Smooth muscle cell (in vitro differentiated cells): ENCODE results near the gene BAZ1A. TPM values are rescaled to one million over a fixed set of nuclear protein-coding genes. Genes with fewer than 3 reads are reported as not detected.

ENCODE experiments used
- DNase-seq: peaks from one replicate; lab custom pipeline; 2025; ENCODE audit not compliant: unreplicated experiment; lab: John Stamatoyannopoulos, UW
- H2AFZ ChIP-seq: fragments of 200-600 bp; sonication (generic); 2 replicates; pipeline ENCODE4 v1.6.0; 2016; ENCODE audit warnings: antibody characterized with exemption, low read depth, mild to moderate bottlenecking
- H3F3A ChIP-seq: fragments of 200-600 bp; sonication (generic); 2 replicates; pipeline ENCODE4 v1.6.0; 2017; ENCODE audit warnings: antibody characterized with exemption, low read depth
- H3K27ac ChIP-seq: fragments of 200-600 bp; sonication (generic); 2 replicates; pipeline ENCODE4 v1.5.1; 2016; ENCODE audit warnings: low read depth, mild to moderate bottlenecking
- H3K27me3 ChIP-seq: fragments of 200-600 bp; sonication (generic); 2 replicates; pipeline ENCODE4 v1.6.1; 2016; ENCODE audit warnings: low read depth, mild to moderate bottlenecking
- H3K36me3 ChIP-seq: fragments of 200-600 bp; sonication (generic); 2 replicates; pipeline ENCODE4 v1.5.1; 2016; ENCODE audit warnings: low read depth
- H3K4me1 ChIP-seq: fragments of 200-600 bp; sonication (generic); 2 replicates; pipeline ENCODE4 v1.5.1; 2016; ENCODE audit warnings: low read depth
- H3K4me2 ChIP-seq: fragments of 200-600 bp; sonication (generic); 2 replicates; pipeline ENCODE4 v1.6.0; 2016; ENCODE audit warnings: mild to moderate bottlenecking
- H3K4me3 ChIP-seq: fragments of 200-600 bp; sonication (generic); 2 replicates; pipeline ENCODE4 v1.5.1; 2016; ENCODE audit warnings: mild to moderate bottlenecking
- H3K79me2 ChIP-seq: fragments of 200-600 bp; sonication (generic); 2 replicates; pipeline ENCODE4 v1.6.0; 2016; ENCODE audit warnings: low read depth, mild to moderate bottlenecking
- H3K9ac ChIP-seq: fragments of 200-600 bp; sonication (generic); 2 replicates; pipeline ENCODE4 v1.6.0; 2016; ENCODE audit warnings: low read depth
- H3K9me3 ChIP-seq: fragments of 200-600 bp; sonication (generic); replicated peaks from 2 replicates; pipeline ENCODE4 v1.5.1; 2016; ENCODE audit warnings: low read depth
- H4K20me1 ChIP-seq: fragments of 200-600 bp; sonication (generic); 2 replicates; pipeline ENCODE4 v1.6.0; 2016; ENCODE audit warnings: low read depth
- CTCF ChIP-seq: fragments of 200-600 bp; sonication (generic); IDR thresholded peaks from 2 replicates; pipeline ENCODE4 v1.5.1; 2017; ENCODE audit warnings: borderline replicate concordance, mild to moderate bottlenecking, antibody characterized with exemption; ENCODE audit not compliant: insufficient read depth, poor library complexity, severe bottlenecking
- WGBS: methylation state at CpG from one replicate; pipeline ENCODE4 v1.1.7; 2016; ENCODE audit warnings: low lambda C conversion rate; 5-methylcytosine and 5-hydroxymethylcytosine counted together
- polyA plus RNA-seq: library from polyadenylated mRNA; unstranded; fragments of >200 nt; fragmentation: Nextera tagmentation; extraction: Ambion mirVana; gene quantifications from 2 replicates; pipeline ENCODE4 v1.2.1, GENCODE V29; 2016
- total RNA-seq: library from RNA; depleted of rRNA; stranded (reverse); fragments of >200 nt; gene quantifications from 2 replicates; pipeline ENCODE4 v1.2.3, GENCODE V29; 2014

Gene BAZ1A
- total and polyA plus RNA-seq, 2 experiments from 2014 or later: 12.4 to 21.7 TPM

GRCh38 chr14:34714320-34715126 lies 160.6 kb downstream of the BAZ1A start, which contains the start of gene CFL2:
TSS of gene CFL2 (minus strand) at chr14:34714593. CDS start at chr14:34714540, 53 bp downstream.
- Histone ChIP-seq H2AFZ (peak within 1 kb of the TSS; percentile 89), H3F3A (peaks cover 36% of the 10 kb centered on the region), H3K9ac (peak within 1 kb of the TSS; percentile 96), H3K79me2 (peaks cover 16% of the 10 kb centered on the region), H3K4me3 (peak within 1 kb of the TSS; percentile 96), H3K9me3 (no peaks in the 10 kb centered on the region), H3K4me1 (peaks cover 37% of the 10 kb centered on the region), H3K36me3 (no peaks in the 10 kb centered on the region), H3K27me3 (no peaks in the 10 kb centered on the region), H4K20me1 (no peaks in the 10 kb centered on the region), H3K4me2 (peak within 1 kb of the TSS; percentile 96), H3K27ac (peak within 1 kb of the TSS; percentile 91)
- DNase-seq: peak; percentile 46
- WGBS: 2% methylated on average over 52 of the region's 76 CpGs
- no peak for TF ChIP-seq CTCF

GRCh38 chr14:34713681-34714319 lies 161.4 kb downstream of the BAZ1A start:
- H4K20me1 ChIP-seq: no peaks in the 10 kb centered on the region
- no peaks in the 10 kb centered on the region for H3K9me3 ChIP-seq
- peak overlapping the region; percentile 96 for H3K4me3 ChIP-seq
- H3K79me2 ChIP-seq: peaks cover 16% of the 10 kb centered on the region
- peak overlapping the region; percentile 91 for H3K27ac ChIP-seq
- no peak for DNase-seq
- no peaks in the 10 kb centered on the region for H3K27me3 ChIP-seq
- peak overlapping the region; percentile 96 for H3K9ac ChIP-seq
- H3K36me3 ChIP-seq: no peaks in the 10 kb centered on the region
- peak overlapping the region; percentile 96 for H3K4me2 ChIP-seq
- WGBS: 2% methylated on average over 32 of the region's 33 CpGs
- peak overlapping the region; percentile 87 for H2AFZ ChIP-seq
- H3F3A ChIP-seq: peaks cover 39% of the 10 kb centered on the region
- peaks cover 37% of the 10 kb centered on the region for H3K4me1 ChIP-seq
- TF ChIP-seq CTCF: no peak

DNA sequence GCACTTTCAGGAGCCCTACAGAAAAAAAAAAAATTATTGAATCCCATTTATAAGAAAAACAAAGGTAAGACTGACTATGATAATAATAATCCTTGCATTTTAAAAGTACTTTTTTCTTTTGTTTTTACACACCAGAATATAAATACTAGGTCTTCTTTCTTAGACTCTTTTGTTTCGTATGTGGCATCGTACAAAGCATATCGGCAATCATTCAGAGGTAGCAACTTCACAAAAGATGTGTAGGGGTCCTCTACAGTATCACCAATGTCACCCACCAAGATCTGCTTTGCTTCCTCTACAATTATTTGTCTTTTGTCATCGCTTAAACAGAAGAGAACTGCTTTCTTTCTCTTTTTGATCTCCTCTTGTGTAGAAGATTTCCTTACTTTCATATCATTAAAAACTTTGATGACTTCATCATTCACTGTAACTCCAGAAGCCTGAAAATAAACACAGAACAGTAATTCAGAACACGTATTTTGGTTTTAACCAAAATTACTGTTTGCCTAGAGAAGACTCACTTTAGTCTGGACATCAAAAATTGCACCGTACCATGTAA lies 162.0 kb downstream of the BAZ1A start:
- Histone ChIP-seq H3K9me3 (no peaks in the 10 kb centered on the region), H3F3A (peaks cover 40% of the 10 kb centered on the region), H4K20me1 (no peaks in the 10 kb centered on the region), H3K27ac (peak overlapping the region; percentile 91), H3K4me2 (peak overlapping the region; percentile 96), H3K27me3 (no peaks in the 10 kb centered on the region), H2AFZ (peak overlapping the region; percentile 87), H3K4me1 (peaks cover 37% of the 10 kb centered on the region), H3K79me2 (peaks cover 16% of the 10 kb centered on the region), H3K9ac (peak overlapping the region; percentile 96), H3K36me3 (no peaks in the 10 kb centered on the region), H3K4me3 (peak overlapping the region; percentile 96)
- WGBS: 63% methylated on average over 6 of the region's 6 CpGs
- TF ChIP-seq CTCF: no peak
- DNase-seq: no peak
